Trophoblast cell (in vitro differentiated cells and primary cell): ENCODE data around the gene KIF26B. TPM values are rescaled to one million over a fixed set of nuclear protein-coding genes. Genes with fewer than 3 reads are reported as not detected.

Source experiments
- DNase-seq, 2 donors: peaks; one replicate each; pipeline ENCODE4 v3.0.0-alpha.2; 2016
- H2AFZ ChIP-seq: 2 replicates; pipeline ENCODE4 v1.6.1; 2013; ENCODE audit warnings: low read length, moderate library complexity, mild to moderate bottlenecking; ENCODE audit not compliant: insufficient read depth, poor library complexity
- H2AK5ac ChIP-seq: 2 replicates; pipeline ENCODE4 v1.6.1; 2013; ENCODE audit warnings: mild to moderate bottlenecking, low read length
- H2BK120ac ChIP-seq: 2 replicates; pipeline ENCODE4 v1.6.1; 2013; ENCODE audit warnings: low read length, mild to moderate bottlenecking, moderate library complexity; ENCODE audit not compliant: insufficient read depth, poor library complexity
- H2BK12ac ChIP-seq: 2 replicates; pipeline ENCODE4 v1.6.1; 2013; ENCODE audit warnings: mild to moderate bottlenecking, low read length, moderate library complexity
- H2BK5ac ChIP-seq: 2 replicates; pipeline ENCODE4 v1.6.1; 2013; ENCODE audit warnings: low read length, low read depth, moderate library complexity, mild to moderate bottlenecking; ENCODE audit not compliant: poor library complexity
- H3K14ac ChIP-seq: 2 replicates; pipeline ENCODE4 v1.6.1; 2013; ENCODE audit warnings: mild to moderate bottlenecking, low read length
- H3K18ac ChIP-seq: 2 replicates; pipeline ENCODE4 v1.6.1; 2013; ENCODE audit warnings: mild to moderate bottlenecking, low read length
- H3K23ac ChIP-seq: 2 replicates; pipeline ENCODE4 v1.6.1; 2013; ENCODE audit warnings: low read length
- H3K27ac ChIP-seq: 2 replicates; pipeline ENCODE4 v1.5.1; 2013; ENCODE audit warnings: low read depth, mild to moderate bottlenecking, inconsistent platforms, low read length, moderate library complexity
- H3K27me3 ChIP-seq: 2 replicates; pipeline ENCODE4 v1.6.1; 2013; ENCODE audit warnings: inconsistent platforms, mild to moderate bottlenecking, low read length, moderate library complexity; ENCODE audit not compliant: insufficient read depth
- H3K36me3 ChIP-seq, 2 experiments: 1 replicate in 1 of 2; 2 replicates in 1 of 2; pipeline ENCODE4 v1.6.1; 2013; ENCODE audit warnings: low read length in 2 of 2, mild to moderate bottlenecking in 2 of 2, moderate library complexity in 1 of 2; ENCODE audit not compliant: insufficient read depth in 2 of 2, control insufficient read depth in 1 of 2
- H3K4ac ChIP-seq: 2 replicates; pipeline ENCODE4 v1.6.1; 2013; ENCODE audit warnings: low read depth, mild to moderate bottlenecking, low read length, moderate library complexity
- H3K4me1 ChIP-seq, 2 experiments: 1 replicate in 1 of 2; 2 replicates in 1 of 2; pipeline ENCODE4 v1.6.1; 2013; ENCODE audit warnings: low read length in 2 of 2, mild to moderate bottlenecking in 2 of 2, moderate library complexity in 1 of 2; ENCODE audit not compliant: insufficient read depth in 2 of 2, control insufficient read depth in 1 of 2
- H3K4me2 ChIP-seq: 2 replicates; pipeline ENCODE4 v1.6.1; 2013; ENCODE audit warnings: inconsistent platforms, mild to moderate bottlenecking, low read length, moderate library complexity
- H3K4me3 ChIP-seq: 2 replicates; pipeline ENCODE4 v1.5.1; 2013; ENCODE audit warnings: mild to moderate bottlenecking, low read depth, low read length, inconsistent platforms
- H3K79me1 ChIP-seq: one replicate; pipeline ENCODE4 v1.6.1; 2013; ENCODE audit warnings: low read length
- H3K79me2 ChIP-seq: 2 replicates; pipeline ENCODE4 v1.6.1; 2013; ENCODE audit warnings: low read length, mild to moderate bottlenecking; ENCODE audit not compliant: control insufficient read depth, insufficient read depth, poor library complexity
- H3K9ac ChIP-seq: 2 replicates; pipeline ENCODE4 v1.6.1; 2013; ENCODE audit warnings: mild to moderate bottlenecking, low read length
- H3K9me3 ChIP-seq: 2 replicates; pipeline ENCODE4 v1.6.1; 2013; ENCODE audit warnings: low read depth, mild to moderate bottlenecking, control low read depth, inconsistent platforms, low read length; ENCODE audit not compliant: insufficient read depth
- H4K12ac ChIP-seq: 2 replicates; pipeline ENCODE4 v1.6.1; 2013; ENCODE audit warnings: low read depth, mild to moderate bottlenecking, low read length, moderate library complexity
- H4K8ac ChIP-seq: 2 replicates; pipeline ENCODE4 v1.6.1; 2013; ENCODE audit warnings: low read depth, mild to moderate bottlenecking, low read length, moderate library complexity
- H4K91ac ChIP-seq: one replicate; pipeline ENCODE4 v1.6.1; 2013; ENCODE audit warnings: low read depth, mild to moderate bottlenecking, low read length, moderate library complexity
- WGBS: extraction: QIAGEN DNeasy Blood & Tissue Kit; methylation state at CpG from one replicate; pipeline ENCODE4 v1.1.7; 2013; ENCODE audit warnings: missing lambda C conversion rate; ENCODE audit not compliant: insufficient read length, insufficient coverage; ENCODE audit errors: extremely low coverage; 5-methylcytosine and 5-hydroxymethylcytosine counted together
- polyA plus RNA-seq: library from polyadenylated mRNA; stranded (reverse); fragments of 200-250 nt; gene quantifications from 2 replicates; pipeline ENCODE4 v1.2.3, GENCODE V29; 2013

KIF26B gene
- polyA plus RNA-seq, result 17.8 and 18.1 TPM in 2 replicates

- Histone ChIP-seq H3K18ac (peak within 1 kb of the TSS; percentile 99), H3K14ac (peak within 1 kb of the TSS; percentile 97), H3K36me3 (peaks cover 0 to 6% of the 10 kb centered on the region in 2 experiments), H4K12ac (peak within 1 kb of the TSS; percentile 31), H2BK5ac (peak within 1 kb of the TSS; percentile 68), H3K27ac (peak within 1 kb of the TSS; percentile 88), H3K9ac (peak within 1 kb of the TSS; percentile 81), H3K9me3 (no peaks in the 10 kb centered on the region), H4K91ac (peak within 1 kb of the TSS; percentile 86), H2AK5ac (peak within 1 kb of the TSS; percentile 71), H3K4ac (peak within 1 kb of the TSS; percentile 98), H3K23ac (no peak within 1 kb of the TSS), H2BK12ac (peak within 1 kb of the TSS; percentile 54), H3K4me3 (peak within 1 kb of the TSS; percentile 90), H3K4me2 (peak within 1 kb of the TSS; percentile 80), H3K79me2 (peaks cover 29% of the 10 kb centered on the region), H4K8ac (peak within 1 kb of the TSS; percentile 80), H3K27me3 (peaks cover 2% of the 10 kb centered on the region), H2AFZ (peak within 1 kb of the TSS; percentile 51), H3K4me1 (peaks cover 3 to 13% of the 10 kb centered on the region in 2 experiments), H3K79me1 (peaks cover 32% of the 10 kb centered on the region), H2BK120ac (peak within 1 kb of the TSS; percentile 80)
- peak; percentile 47 to 70 for DNase-seq
- WGBS, result no CpG with 5 or more reads among the region's 83 CpGs
Observed at GRCh38 chr1:245154429-245155271, at the start of gene KIF26B. Gene KIF26B (plus strand): TSS chr1:245154985. CDS start chr1:245155425, 440 bp downstream.

- Histone ChIP-seq H3K4me3 (no peak overlapping the region), H3K27me3 (no peaks in the 10 kb centered on the region), H3K9me3 (no peaks in the 10 kb centered on the region), H3K27ac (no peak overlapping the region), H3K36me3 (no peaks in the 10 kb centered on the region), H2AK5ac (no peak overlapping the region), H3K14ac (no peak overlapping the region), H3K79me2 (no peaks in the 10 kb centered on the region), H3K23ac (no peak overlapping the region), H3K9ac (no peak overlapping the region), H3K4ac (no peak overlapping the region), H3K18ac (no peak overlapping the region), H3K79me1 (peaks cover 7% of the 10 kb centered on the region), H3K4me2 (no peak overlapping the region), H2BK12ac (no peak overlapping the region), H2BK120ac (no peak overlapping the region), H4K12ac (no peak overlapping the region), H4K91ac (no peak overlapping the region), H2AFZ (no peak overlapping the region), H2BK5ac (no peak overlapping the region), H4K8ac (no peak overlapping the region), H3K4me1 (peaks cover 13 to 22% of the 10 kb centered on the region in 2 experiments)
- no peak for DNase-seq
- WGBS, result no CpG with 5 or more reads among the region's 3 CpGs
Observed at GRCh38 chr1:245105042-245105441, 49.7 kb upstream of the KIF26B start.

- DNase-seq, result peak; percentile 52 to 76
- H2AFZ ChIP-seq, result no peak overlapping the region
- H3K14ac ChIP-seq, result no peak overlapping the region
- no peak overlapping the region for H3K4ac ChIP-seq
- H3K4me3 ChIP-seq, result no peak overlapping the region
- no peaks in the 10 kb centered on the region for H3K36me3 ChIP-seq
- no peak overlapping the region for H3K18ac ChIP-seq
- H2BK12ac ChIP-seq, result no peak overlapping the region
- no peaks in the 10 kb centered on the region for H3K9me3 ChIP-seq
- H3K27ac ChIP-seq, result no peak overlapping the region
- H3K79me1 ChIP-seq, result peaks cover 7% of the 10 kb centered on the region
- no peak overlapping the region for H3K9ac ChIP-seq
- H2BK120ac ChIP-seq, result no peak overlapping the region
- H3K4me1 ChIP-seq, result peaks cover 13 to 22% of the 10 kb centered on the region in 2 experiments
- no peak overlapping the region for H3K23ac ChIP-seq
- H4K12ac ChIP-seq, result no peak overlapping the region
- H3K4me2 ChIP-seq, result no peak overlapping the region
- no peak overlapping the region for H2AK5ac ChIP-seq
- H4K91ac ChIP-seq, result no peak overlapping the region
- no peaks in the 10 kb centered on the region for H3K79me2 ChIP-seq
- no peaks in the 10 kb centered on the region for H3K27me3 ChIP-seq
- H4K8ac ChIP-seq, result no peak overlapping the region
- H2BK5ac ChIP-seq, result no peak overlapping the region
- no CpG with 5 or more reads among the region's 5 CpGs for WGBS
Observed at GRCh38 chr1:245105815-245106410, 48.9 kb upstream of the KIF26B start.

- Histone ChIP-seq H3K27me3 (no peaks in the 10 kb centered on the region), H4K12ac (no peak overlapping the region), H3K79me1 (peaks cover 7% of the 10 kb centered on the region), H3K4me1 (peaks cover 13 to 22% of the 10 kb centered on the region in 2 experiments), H3K18ac (no peak overlapping the region), H3K36me3 (no peaks in the 10 kb centered on the region), H3K14ac (no peak overlapping the region), H2AK5ac (no peak overlapping the region), H3K4ac (no peak overlapping the region), H2BK120ac (no peak overlapping the region), H3K9ac (no peak overlapping the region), H3K23ac (no peak overlapping the region), H3K27ac (no peak overlapping the region), H2AFZ (no peak overlapping the region), H3K79me2 (no peaks in the 10 kb centered on the region), H2BK12ac (no peak overlapping the region), H4K8ac (no peak overlapping the region), H2BK5ac (no peak overlapping the region), H3K9me3 (no peaks in the 10 kb centered on the region), H4K91ac (peak overlapping the region; percentile 34), H3K4me3 (no peak overlapping the region), H3K4me2 (no peak overlapping the region)
- no CpG with 5 or more reads among the region's 7 CpGs for WGBS
- DNase-seq, result peak; percentile 73 to 77
Observed at GRCh38 chr1:245107776-245108114, 47.0 kb upstream of the KIF26B start.
